OCI-LY3 (cell line): ENCODE data around the gene ARSG.

Experiments used
- EZH2phosphoT487 ChIP-seq: fragments of 200-600 bp; shearing (Covaris generic); IDR thresholded peaks from 2 replicates; pipeline ENCODE4 v1.6.1; 2018; ENCODE audit warnings: antibody characterized with exemption, mixed run types, low read depth
- TF ChIP-seq, protein P1 (sequence below): fragments of 200-600, 300-600 bp; sonication (generic); IDR thresholded peaks from 2 replicates; pipeline ENCODE4 v1.5.1; 2014; ENCODE audit warnings: antibody characterized with exemption, low read length, low read depth

- TF ChIP-seq, protein P1, sequence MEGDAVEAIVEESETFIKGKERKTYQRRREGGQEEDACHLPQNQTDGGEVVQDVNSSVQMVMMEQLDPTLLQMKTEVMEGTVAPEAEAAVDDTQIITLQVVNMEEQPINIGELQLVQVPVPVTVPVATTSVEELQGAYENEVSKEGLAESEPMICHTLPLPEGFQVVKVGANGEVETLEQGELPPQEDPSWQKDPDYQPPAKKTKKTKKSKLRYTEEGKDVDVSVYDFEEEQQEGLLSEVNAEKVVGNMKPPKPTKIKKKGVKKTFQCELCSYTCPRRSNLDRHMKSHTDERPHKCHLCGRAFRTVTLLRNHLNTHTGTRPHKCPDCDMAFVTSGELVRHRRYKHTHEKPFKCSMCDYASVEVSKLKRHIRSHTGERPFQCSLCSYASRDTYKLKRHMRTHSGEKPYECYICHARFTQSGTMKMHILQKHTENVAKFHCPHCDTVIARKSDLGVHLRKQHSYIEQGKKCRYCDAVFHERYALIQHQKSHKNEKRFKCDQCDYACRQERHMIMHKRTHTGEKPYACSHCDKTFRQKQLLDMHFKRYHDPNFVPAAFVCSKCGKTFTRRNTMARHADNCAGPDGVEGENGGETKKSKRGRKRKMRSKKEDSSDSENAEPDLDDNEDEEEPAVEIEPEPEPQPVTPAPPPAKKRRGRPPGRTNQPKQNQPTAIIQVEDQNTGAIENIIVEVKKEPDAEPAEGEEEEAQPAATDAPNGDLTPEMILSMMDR, result no peak
- TF ChIP-seq EZH2phosphoT487, result no peak
Measured at GRCh38 chr17:68255731-68256538, 35.4 kb upstream of the ARSG start.
